ENCODE results near the gene UBL4A.

DNA sequence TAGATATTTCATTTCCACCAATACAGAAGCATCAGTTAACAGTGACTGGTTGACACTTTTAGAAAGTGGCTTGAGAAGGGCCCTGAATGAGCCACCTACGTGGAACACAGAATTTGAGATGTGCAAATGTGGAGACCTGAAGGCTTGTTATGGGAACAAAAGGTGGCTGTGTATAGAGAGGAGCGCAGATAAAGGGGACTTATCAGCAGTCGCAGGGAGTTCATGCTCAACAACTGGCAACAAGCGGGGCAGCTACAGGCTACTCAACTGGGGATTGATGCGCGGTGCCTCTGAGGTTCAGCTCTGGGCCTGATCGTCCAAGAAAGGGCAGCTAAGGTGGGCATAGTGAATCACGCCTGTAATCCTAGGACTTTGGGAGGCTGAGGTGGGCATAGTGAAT, 33.0 kb upstream of the UBL4A start:
- TF ChIP-seq CTCF (IDR thresholded peaks at IDR 0.05 in 2 of 3, conservative IDR thresholded peaks at IDR 0.05 in 1 of 3; ENCODE audit: borderline replicate concordance in 1 of 3, insufficient read depth in 1 of 3, low read depth in 2 of 3, low read length in 2 of 3) (no peak), REST (IDR thresholded peaks at IDR 0.05; ENCODE audit: low read depth) (no peak), RAD21 (IDR thresholded peaks at IDR 0.05; ENCODE audit: low read depth) (no peak), SRF (IDR thresholded peaks at IDR 0.05; ENCODE audit: low read depth) (no peak), JUND (IDR thresholded peaks at IDR 0.05) (no peak)
- TF ChIP-seq, protein P1, sequence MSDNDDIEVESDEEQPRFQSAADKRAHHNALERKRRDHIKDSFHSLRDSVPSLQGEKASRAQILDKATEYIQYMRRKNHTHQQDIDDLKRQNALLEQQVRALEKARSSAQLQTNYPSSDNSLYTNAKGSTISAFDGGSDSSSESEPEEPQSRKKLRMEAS (IDR thresholded peaks at IDR 0.05) = no peak
